SH-SY5Y (cell line): ENCODE data around the gene RNF111.

ENCODE experiments used
- GATA2 ChIP-seq: IDR thresholded peaks from 2 replicates; pipeline ENCODE4 v1.6.1; 2011; ENCODE audit warnings: mild to moderate bottlenecking, low read depth, low read length
- GATA3 ChIP-seq: IDR thresholded peaks from 2 replicates; pipeline ENCODE4 v1.6.1; 2011; ENCODE audit warnings: low read depth, mild to moderate bottlenecking, low read length, moderate library complexity

RNF111 gene

DNA sequence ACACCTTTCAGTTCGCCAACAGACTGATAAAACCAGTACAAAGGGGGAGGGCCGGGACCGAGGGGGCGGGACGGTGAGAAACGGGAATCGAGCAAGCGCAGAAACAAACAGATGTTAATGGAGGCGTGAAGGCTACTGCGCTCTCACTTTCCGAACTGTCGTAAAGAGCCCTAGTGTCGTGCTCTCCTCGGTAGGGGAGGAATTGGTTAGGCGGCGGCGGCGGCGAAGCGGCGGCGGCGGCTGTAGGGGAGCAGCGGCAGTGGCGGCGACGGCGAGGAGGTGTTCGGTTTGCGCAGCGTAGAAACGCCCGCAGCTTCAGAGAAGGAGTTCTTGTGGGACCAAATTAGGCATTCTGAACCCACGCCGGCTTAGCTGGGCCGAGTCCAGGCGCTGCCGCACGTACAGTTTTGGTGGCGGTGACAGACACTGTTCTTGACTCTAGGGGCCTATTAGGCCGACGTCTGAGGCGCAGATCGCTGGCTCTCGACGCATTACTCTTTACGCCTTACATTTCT is at the start of gene RNF111:
Gene RNF111, plus strand, starts transcription at position 173 of the 515 bp plus-strand sequence. CDS start 43,160 bp downstream, outside the sequence.
- TF ChIP-seq GATA2 = no peak
- no peak for TF ChIP-seq GATA3

DNA sequence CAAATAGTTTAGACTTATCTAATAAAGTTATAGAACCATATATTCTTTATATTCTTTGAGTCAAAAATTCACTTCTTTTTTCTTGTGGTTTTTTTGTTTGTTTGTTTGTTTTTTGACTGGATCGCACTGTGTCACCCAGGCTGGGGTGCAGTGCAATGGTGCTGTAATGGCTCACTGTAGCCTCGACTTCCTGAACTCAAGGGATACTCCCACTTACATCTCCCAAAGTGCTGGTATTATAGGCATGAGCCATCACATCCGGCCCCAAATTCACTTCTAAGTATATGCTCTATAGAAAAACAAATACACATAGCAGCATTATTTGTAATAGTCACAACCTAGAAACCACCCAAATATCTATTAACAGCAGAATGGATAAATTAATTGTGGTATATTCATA is 40.3 kb upstream of the RNF111 start:
- TF ChIP-seq GATA3 (no peak), GATA2 (no peak)

DNA sequence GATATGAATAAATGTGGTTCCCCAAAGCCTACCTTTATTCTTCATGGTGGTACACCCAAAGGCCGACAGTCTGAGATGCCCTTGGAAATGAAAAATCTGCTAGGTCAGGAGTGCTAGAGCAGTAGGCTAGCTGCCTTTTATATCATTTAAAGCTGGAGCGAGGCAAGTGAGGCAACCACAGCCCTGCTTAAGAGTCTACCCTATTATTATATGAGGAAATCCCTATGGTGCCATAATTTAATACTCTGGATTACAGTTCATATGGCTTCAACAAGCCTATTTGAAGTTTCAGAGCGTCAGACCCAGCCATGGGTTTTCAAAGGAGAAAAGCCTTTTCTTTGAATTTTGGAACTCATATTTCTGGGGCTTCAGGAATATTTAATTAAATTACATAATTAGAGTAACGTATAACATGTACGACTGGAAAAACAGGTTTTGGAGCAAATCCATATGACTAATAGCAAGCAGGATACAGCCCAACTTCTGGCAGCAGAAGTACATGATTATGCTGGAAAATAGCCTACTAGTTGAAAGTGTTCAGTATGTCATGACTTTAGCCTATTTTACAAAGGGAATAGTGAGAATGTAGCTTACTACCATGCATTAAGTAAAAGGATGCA is 36.0 kb upstream of the RNF111 start:
- TF ChIP-seq GATA2 (no peak), GATA3 (no peak)

DNA sequence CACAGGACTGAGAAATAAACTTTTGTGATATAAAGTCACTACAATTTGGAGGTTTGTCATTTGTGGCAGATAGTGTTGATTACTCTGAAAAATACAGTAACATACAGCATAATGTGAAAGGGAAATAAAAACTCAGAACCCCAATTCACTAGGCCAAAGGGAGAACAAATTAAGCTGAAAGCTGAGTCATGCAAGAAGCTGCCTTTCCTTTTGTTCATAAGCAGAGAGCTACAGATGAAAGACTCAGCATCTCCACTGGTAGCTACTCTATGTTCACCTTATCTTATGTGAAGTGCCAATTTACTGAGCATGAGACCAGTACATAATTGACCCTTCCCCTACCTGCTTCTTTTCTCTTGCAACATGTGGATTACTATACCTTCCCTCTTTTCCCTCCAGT is 34.7 kb upstream of the RNF111 start:
- TF ChIP-seq GATA2 (no peak), GATA3 (no peak)

DNA sequence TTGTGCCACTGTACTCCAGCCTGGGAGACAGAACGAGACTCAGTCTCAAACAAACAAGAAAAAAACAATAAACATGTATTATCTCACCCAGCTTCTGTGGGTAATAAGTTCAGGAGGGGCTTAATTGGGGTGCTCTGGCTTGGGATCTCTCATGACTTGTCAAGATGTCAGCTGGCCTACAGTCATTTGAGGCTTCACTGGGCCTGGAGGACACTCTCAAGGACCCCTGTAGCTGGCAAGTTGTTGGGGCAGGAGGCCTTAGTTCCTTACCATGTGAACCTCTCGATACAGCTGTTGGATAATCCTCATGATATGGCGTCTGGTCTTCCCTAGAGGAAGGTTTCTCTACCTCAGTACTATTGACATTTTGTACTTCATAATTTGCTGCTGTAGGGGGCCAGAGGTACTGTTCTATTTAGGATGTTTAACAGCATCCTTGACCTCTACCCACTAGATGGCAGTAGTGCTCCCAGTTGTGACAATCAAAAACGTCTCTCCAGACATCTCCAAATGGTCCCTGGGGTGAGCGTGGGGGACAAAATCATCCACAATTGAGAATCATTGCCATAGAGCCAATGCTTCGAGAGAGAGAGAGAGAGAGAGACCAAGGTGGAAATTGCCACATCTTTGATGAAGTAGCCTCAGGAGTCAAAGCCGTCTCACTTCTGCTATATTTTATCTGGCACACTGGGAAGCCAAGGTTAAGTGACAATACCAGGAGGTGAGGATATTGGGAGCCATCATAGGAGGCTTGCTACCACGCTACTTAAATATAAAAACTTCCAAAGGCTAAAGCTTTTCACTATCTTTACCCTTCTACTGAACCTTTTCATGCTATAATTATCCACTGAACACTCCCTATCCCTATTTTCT is 30.1 kb upstream of the RNF111 start:
- no peak for TF ChIP-seq GATA3
- no peak for TF ChIP-seq GATA2

DNA sequence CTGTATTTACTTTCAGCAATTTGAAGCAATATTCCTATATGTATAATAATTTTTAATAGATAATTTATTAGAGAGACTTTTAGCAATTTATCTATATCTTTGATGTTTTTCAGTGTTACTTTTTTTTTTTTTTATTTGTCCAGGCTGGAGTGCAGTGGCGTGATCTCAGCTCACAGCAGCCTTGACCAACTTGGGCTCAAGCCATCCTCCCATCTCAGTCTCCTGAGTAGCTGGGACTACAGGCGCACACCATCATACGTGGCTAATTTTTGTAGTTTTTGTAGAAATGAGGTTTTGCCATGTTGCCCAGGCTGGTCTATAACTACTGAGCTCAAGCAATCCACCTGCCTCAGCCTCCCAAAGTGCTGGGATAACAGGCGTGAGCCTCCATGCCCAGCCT is 28.7 kb upstream of the RNF111 start:
- TF ChIP-seq GATA3 (no peak), GATA2 (no peak)

DNA sequence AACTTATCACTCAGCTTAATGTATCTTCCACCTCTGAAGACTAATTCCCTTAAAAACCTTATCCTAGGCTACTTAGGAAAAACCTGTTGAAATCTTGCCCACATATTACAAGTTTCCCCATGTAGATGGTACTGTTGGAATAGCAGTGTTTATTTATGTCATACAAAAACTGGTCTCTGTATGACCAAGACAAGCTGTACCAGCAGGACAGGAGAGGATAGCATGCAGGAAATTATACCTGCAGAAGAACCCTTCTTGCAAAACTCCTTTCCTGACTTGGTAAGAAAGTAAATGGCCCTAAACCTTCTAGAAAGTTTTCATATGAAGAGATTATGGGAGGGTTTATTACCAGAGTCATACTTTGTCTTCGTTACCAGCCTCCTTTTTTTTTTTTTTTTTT is 25.3 kb upstream of the RNF111 start:
- TF ChIP-seq GATA3 (no peak), GATA2 (no peak)

DNA sequence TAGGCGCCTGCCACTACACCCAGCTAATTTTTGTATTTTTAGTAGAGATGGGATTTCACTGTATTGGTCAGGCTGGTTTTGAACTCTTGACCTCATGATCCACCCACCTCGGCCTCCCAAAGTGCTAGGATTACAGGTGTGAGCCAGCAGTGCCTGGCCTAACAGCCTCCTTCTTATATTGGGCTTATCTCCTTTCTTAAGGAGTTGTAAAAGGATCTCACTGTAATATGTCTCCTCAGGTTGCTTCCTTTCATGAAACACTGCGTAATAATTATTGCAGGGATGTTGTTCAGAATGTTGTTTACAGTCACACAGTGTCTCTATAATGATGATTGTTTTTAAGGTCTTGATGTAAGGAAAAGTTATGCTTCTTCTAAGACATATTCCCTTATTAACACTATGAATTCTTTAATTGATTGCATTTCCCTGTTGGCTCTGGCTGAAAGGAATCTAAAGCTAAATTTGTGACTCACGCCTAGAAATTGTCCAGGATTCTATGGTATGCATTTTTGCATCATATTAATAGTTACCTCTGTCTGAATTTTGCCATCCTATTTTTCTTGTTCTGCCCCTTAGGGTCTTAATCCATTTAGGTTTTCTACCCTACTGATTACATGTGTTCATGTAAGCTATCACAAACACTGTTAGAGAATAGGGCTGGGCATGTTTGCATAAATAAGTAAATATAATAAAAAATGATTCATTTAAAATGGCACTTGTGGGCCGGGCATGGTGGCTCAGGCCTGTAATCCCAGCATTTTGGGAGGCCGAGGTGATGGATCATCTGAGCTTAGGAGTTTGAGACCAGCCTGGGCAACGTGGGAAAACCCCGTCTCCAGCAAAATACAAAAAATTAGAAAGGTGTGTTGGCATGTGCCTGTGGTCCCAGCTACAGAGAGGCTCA is 24.5 kb upstream of the RNF111 start:
- TF ChIP-seq GATA3 = no peak
- no peak for TF ChIP-seq GATA2

DNA sequence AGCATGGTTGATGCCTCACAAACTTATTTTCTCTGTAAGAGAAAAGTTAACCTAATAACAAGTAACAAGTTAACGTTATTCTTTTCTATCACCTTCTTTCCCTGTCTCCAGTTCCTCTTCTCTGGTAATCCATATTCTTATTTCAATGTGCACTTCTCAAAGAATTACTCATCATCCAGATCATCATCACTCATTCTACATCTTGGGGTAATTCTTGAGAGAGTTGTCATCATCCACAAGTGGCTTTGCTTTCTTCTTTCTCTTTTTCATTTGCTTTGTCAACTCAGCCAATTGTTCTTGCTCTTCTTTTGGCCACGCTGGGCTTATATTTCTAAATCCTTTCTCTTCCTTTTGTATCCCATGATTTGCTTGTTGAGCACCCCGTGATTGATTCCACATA is 20.8 kb upstream of the RNF111 start:
- TF ChIP-seq GATA2 (no peak), GATA3 (no peak)

DNA sequence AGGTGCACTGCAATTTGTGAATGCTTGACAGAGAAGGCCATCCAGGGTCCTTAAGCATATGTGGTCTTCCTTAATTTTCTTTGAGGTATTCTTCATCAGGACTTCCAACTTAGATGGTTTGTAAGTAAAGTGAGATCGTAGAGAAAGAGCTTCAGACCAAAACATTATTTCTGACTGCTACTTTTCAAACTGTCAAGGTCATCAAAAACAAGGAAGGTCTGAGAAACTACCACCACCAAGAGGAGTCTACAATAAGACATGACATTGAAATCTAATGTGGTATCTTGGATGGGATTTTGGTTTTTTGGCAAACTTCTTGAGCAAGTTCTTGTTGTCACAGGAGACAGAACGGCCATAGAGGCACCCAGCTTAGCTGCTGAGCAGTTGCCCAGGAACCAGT is 20.0 kb upstream of the RNF111 start:
- TF ChIP-seq GATA2 = no peak
- no peak for TF ChIP-seq GATA3

DNA sequence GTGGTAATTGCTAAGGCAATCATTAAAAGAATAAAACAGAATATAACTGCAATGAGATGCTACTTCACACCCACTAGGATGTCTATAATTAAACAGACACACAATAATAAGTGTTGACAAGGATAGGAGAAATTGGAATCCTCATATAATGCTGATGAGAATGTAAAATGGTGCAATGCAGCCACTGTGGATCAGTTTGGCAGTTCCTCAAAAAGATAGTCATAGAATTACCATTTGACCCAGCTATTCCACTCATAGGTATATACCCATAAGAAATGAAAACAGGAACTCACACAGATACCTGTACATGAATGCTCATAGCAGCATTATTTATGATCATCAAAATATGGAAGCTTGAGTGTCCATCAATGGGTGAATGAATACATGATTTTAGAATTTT is 9.6 kb upstream of the RNF111 start:
- TF ChIP-seq GATA3 (no peak), GATA2 (no peak)

DNA sequence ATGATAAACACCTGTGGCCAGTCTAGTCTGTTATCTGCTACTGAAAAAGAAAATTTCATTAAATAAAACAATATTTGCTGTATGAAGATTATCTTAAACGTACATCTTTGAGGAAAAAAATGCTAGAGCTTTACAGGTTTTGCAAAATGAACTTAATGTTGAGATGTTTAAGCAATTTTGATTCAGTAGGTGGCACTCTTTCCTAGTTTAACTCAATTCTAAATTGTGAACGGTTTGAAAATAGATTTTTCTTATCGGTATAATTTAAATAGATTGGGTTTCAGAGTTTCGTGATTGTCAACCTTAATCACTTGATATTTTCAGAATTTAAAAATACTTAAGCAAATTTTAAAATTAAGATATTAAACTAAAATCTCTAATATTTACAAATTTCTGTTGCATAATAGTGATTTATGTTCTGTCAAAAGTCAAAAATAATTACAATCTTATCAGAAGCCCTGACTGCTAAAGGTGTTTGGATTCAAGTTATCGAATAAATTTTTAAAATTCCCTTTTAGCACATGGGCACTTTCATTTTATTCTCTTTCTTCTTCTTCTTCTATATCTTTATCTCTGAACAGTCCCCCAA is 7.0 kb upstream of the RNF111 start:
- TF ChIP-seq GATA2 = no peak

DNA sequence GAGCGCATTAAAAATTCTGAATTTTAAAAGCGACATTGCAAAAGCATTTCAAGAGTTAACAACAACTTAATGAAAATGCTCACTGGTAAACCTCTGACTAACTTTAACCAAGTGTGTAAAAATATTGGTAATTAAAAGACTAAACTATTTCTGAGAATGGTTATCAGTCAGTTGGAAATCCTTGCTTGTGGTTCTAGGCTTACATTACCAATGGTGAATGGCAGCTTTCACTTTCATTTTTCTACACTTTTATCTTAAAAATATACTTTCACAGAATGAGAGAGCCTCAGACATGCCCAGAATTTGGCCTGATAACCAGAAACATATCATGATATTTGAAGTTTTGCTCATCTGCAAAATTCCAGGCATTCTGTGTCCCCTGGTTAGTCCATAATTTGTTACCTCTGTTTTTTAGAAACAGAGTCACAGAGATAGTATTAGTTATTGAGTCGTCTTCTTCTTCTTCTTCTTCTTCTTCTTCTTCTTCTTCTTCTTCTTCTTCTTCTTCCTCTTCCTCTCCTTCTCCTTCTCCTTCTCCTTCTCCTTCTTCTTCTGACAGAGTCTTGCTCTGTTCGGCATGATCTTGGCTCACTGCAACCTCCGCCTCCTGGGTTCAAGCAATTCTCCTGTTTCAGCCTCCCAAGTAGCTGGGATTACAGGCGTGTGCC is 5.5 kb upstream of the RNF111 start:
- TF ChIP-seq GATA2 (no peak), GATA3 (no peak)
